Body of pancreas (tissue), 4 donors: ENCODE measurements around the gene IL22RA1. TPM values are rescaled to one million over a fixed set of nuclear protein-coding genes. Genes with fewer than 3 reads are reported as not detected.
A peak's percentile ranks its signal among the peaks of the same experiment; 100 is the strongest.

Source experiments
- ATAC-seq: fragments of 150-250 bp; one replicate; pipeline ENCODE4 v1.9.1; 2016
- DNase-seq, 4 donors: peaks; one replicate each; pipeline ENCODE4 v3.0.0-alpha.2; 2019
- H3K27ac ChIP-seq, 4 donors: fragments of 200-600 bp; sonication (generic); 1 replicate in 3 of 4; 2 replicates in 1 of 4; pipeline versions ENCODE4 v1.5.1 to v1.6.1; 2016 to 2019; ENCODE audit warnings: mild to moderate bottlenecking in 1 of 4, mixed read lengths in 1 of 4, moderate library complexity in 1 of 4
- H3K27me3 ChIP-seq, 2 donors: fragments of 200-600 bp; sonication (generic); one replicate each; pipeline ENCODE4 v1.6.0; 2016; ENCODE audit warnings: mild to moderate bottlenecking in 1 of 2
- H3K36me3 ChIP-seq, 2 donors: fragments of 200-600 bp; sonication (generic); replicated peaks in 1 of 2; 2 replicates each; pipeline ENCODE4 v1.5.1; 2016; ENCODE audit warnings: low read depth in 2 of 2; ENCODE audit not compliant: insufficient read depth in 1 of 2
- H3K4me1 ChIP-seq: fragments of 200-600 bp; sonication (generic); one replicate; pipeline ENCODE4 v1.6.0; 2016
- H3K4me3 ChIP-seq, 2 donors: fragments of 200-600 bp; sonication (generic); 1 replicate in 1 of 2; 2 replicates in 1 of 2; pipeline ENCODE4 v1.5.1; 2016 to 2019
- H3K9me3 ChIP-seq, 3 donors: fragments of 200-600 bp; sonication (generic); 1 replicate in 2 of 3; 2 replicates in 1 of 3; pipeline ENCODE4 v1.5.1; 2016
- CTCF ChIP-seq, 7 experiments: fragments of 450-650 bp in 4 of 7; fragments of 200-600 bp in 3 of 7; sonication (generic) in 3 of 7; IDR thresholded peaks; one replicate each; pipeline ENCODE4 v1.5.1; 2016 to 2019; ENCODE audit warnings: antibody characterized with exemption in 7 of 7
- POLR2A ChIP-seq, 3 donors: fragments of 450-650 bp; IDR thresholded peaks; one replicate each; pipeline ENCODE4 v1.6.1; 2016; ENCODE audit warnings: antibody characterized with exemption in 3 of 3, mild to moderate bottlenecking in 2 of 3
- WGBS, 2 donors: methylation state at CpG; one replicate each; pipeline ENCODE4 v1.1.5; 2017; 5-methylcytosine and 5-hydroxymethylcytosine counted together
- intact Hi-C: fragments of 100-400 bp; cut with DNase I; formaldehyde crosslinking; loops from one replicate; pipeline ENCODE4 v1.15.1; 2023
- total RNA-seq, 2 donors: library from RNA; depleted of rRNA; stranded (reverse); fragments of >200 nt; gene quantifications; one replicate each; pipeline ENCODE4 v1.1.0, GENCODE V29; 2016

The IL22RA1 gene
- total RNA-seq, 2 donors from 2014 or later = 49.1 to 133 TPM

GRCh38 chr1:24121406-24121805 is 21.5 kb downstream of the IL22RA1 start:
- TF ChIP-seq CTCF (IDR thresholded peaks at IDR 0.05) = no peak
- no peak for TF ChIP-seq POLR2A (IDR thresholded peaks at IDR 0.05)
- Histone ChIP-seq H3K4me3 (no peak overlapping the region), H3K4me1 (peaks cover 97% of the 10 kb centered on the region), H3K9me3 (no peaks in the 10 kb centered on the region), H3K27ac (peak overlapping the region; percentile 89 to 97 (median 96)), H3K36me3 (peaks cover 0 to 3% of the 10 kb centered on the region in 2 donors), H3K27me3 (no peaks in the 10 kb centered on the region)
- intact Hi-C loops = no loop called here
- WGBS, 2 donors = 67 to 79% methylated on average over 9 to 14 of the region's 14 CpGs
- DNase-seq (no peak), ATAC-seq (no peak)

GRCh38 chr1:24120965-24121364 is 22.0 kb downstream of the IL22RA1 start:
- no peak for DNase-seq
- Histone ChIP-seq H3K4me1 (peaks cover 97% of the 10 kb centered on the region), H3K9me3 (no peaks in the 10 kb centered on the region), H3K4me3 (no peak overlapping the region), H3K27me3 (no peaks in the 10 kb centered on the region), H3K27ac (peak overlapping the region; percentile 89 to 97 (median 96)), H3K36me3 (peaks cover 0 to 3% of the 10 kb centered on the region in 2 donors)
- TF ChIP-seq CTCF (IDR thresholded peaks at IDR 0.05) = no peak
- no peak for TF ChIP-seq POLR2A (IDR thresholded peaks at IDR 0.05)
- 55 to 67% methylated on average over 1 to 3 of the region's 3 CpGs for WGBS, 2 donors
- no peak for ATAC-seq
- intact Hi-C loops = no loop called here

- Histone ChIP-seq H3K27ac (peak overlapping the region; percentile 89 to 97 (median 96)), H3K4me3 (no peak overlapping the region), H3K36me3 (peaks cover 0 to under 1% of the 10 kb centered on the region in 2 donors), H3K27me3 (no peaks in the 10 kb centered on the region), H3K4me1 (peaks cover 99% of the 10 kb centered on the region), H3K9me3 (no peaks in the 10 kb centered on the region)
- ATAC-seq (peak; percentile 80), DNase-seq (peak; percentile 90 to 96 (median 95))
- WGBS, 2 donors = 8 to 9% methylated on average over 4 to 17 of the region's 17 CpGs
- intact Hi-C loops = no loop called here
- TF ChIP-seq CTCF (IDR thresholded peaks at IDR 0.05) (no peak), POLR2A (IDR thresholded peaks at IDR 0.05) (peak; percentile 22 to 74 (median 72))
These were observed 22.8 kb downstream of the IL22RA1 start for GRCh38 chr1:24119859-24120756.

- Histone ChIP-seq H3K27ac (peak overlapping the region; percentile 89 to 97 (median 96)), H3K36me3 (no peaks in the 10 kb centered on the region), H3K9me3 (no peaks in the 10 kb centered on the region), H3K4me1 (peaks cover 98% of the 10 kb centered on the region), H3K4me3 (no peak overlapping the region), H3K27me3 (no peaks in the 10 kb centered on the region)
- intact Hi-C loops = no loop called here
- TF ChIP-seq POLR2A (IDR thresholded peaks at IDR 0.05) (no peak), CTCF (IDR thresholded peaks at IDR 0.05) (no peak)
- DNase-seq (peak; percentile 73 to 89 (median 80)), ATAC-seq (peak; percentile 60)
- 28 to 36% methylated on average over 5 of the region's 5 CpGs for WGBS, 2 donors
These were observed 23.5 kb downstream of the IL22RA1 start for GRCh38 chr1:24119489-24119858.
